Measurements from ENCODE around the gene LIFR.

LIFR gene

GRCh38 chr5:38462976-38463633 is 93.3 kb downstream of the LIFR start:
- Histone ChIP-seq H3K4me3 (ENCODE audit: low read depth, low read length) (no peak overlapping the region), H3K9me3 (no peaks in the 10 kb centered on the region), H3K36me3 (no peaks in the 10 kb centered on the region), H3K4me1 (no peaks in the 10 kb centered on the region), H3K27me3 (no peaks in the 10 kb centered on the region)
- no peak for TF ChIP-seq CTCF (IDR thresholded peaks at IDR 0.05; ENCODE audit: low read depth, low read length)
- no peak for DNase-seq

GRCh38 chr5:38458174-38458573 is 98.3 kb downstream of the LIFR start:
- Histone ChIP-seq H3K27me3 (no peaks in the 10 kb centered on the region), H3K4me1 (peaks cover 9% of the 10 kb centered on the region), H3K36me3 (no peaks in the 10 kb centered on the region), H3K4me3 (ENCODE audit: low read depth, low read length) (no peak overlapping the region), H3K9me3 (no peaks in the 10 kb centered on the region)
- DNase-seq: no peak
- no peak for TF ChIP-seq CTCF (IDR thresholded peaks at IDR 0.05; ENCODE audit: low read depth, low read length)

GRCh38 chr5:38456657-38457399 is 99.6 kb downstream of the LIFR start:
- no peak overlapping the region for H3K4me3 ChIP-seq (ENCODE audit: low read depth, low read length)
- peaks cover 9% of the 10 kb centered on the region for H3K4me1 ChIP-seq
- TF ChIP-seq CTCF (IDR thresholded peaks at IDR 0.05; ENCODE audit: low read depth, low read length): no peak
- peak; percentile 76 for DNase-seq
- H3K36me3 ChIP-seq: no peaks in the 10 kb centered on the region
- no peaks in the 10 kb centered on the region for H3K27me3 ChIP-seq
- H3K9me3 ChIP-seq: no peaks in the 10 kb centered on the region

- Histone ChIP-seq H3K27me3 (no peaks in the 10 kb centered on the region), H3K36me3 (no peaks in the 10 kb centered on the region), H3K4me3 (ENCODE audit: low read depth, low read length) (no peak overlapping the region), H3K4me1 (peaks cover 9% of the 10 kb centered on the region), H3K9me3 (no peaks in the 10 kb centered on the region)
- no peak for DNase-seq
- TF ChIP-seq CTCF (IDR thresholded peaks at IDR 0.05; ENCODE audit: low read depth, low read length): no peak
These were observed 100.6 kb downstream of the LIFR start for GRCh38 chr5:38455796-38456330.

GRCh38 chr5:38453921-38454320 is 102.5 kb downstream of the LIFR start:
- no peak for DNase-seq
- TF ChIP-seq CTCF (IDR thresholded peaks at IDR 0.05; ENCODE audit: low read depth, low read length): no peak
- no peaks in the 10 kb centered on the region for H3K9me3 ChIP-seq
- no peaks in the 10 kb centered on the region for H3K27me3 ChIP-seq
- H3K4me1 ChIP-seq: peaks cover 9% of the 10 kb centered on the region
- H3K36me3 ChIP-seq: no peaks in the 10 kb centered on the region
- H3K4me3 ChIP-seq (ENCODE audit: low read depth, low read length): no peak overlapping the region

- H3K27me3 ChIP-seq: no peaks in the 10 kb centered on the region
- no peak overlapping the region for H3K4me3 ChIP-seq (ENCODE audit: low read depth, low read length)
- no peak for DNase-seq
- peaks cover 9% of the 10 kb centered on the region for H3K4me1 ChIP-seq
- no peaks in the 10 kb centered on the region for H3K9me3 ChIP-seq
- TF ChIP-seq CTCF (IDR thresholded peaks at IDR 0.05; ENCODE audit: low read depth, low read length): no peak
- no peaks in the 10 kb centered on the region for H3K36me3 ChIP-seq
These were observed 102.9 kb downstream of the LIFR start for GRCh38 chr5:38453506-38453905.

All from BE2C (cell line).